ENCODE data around the gene SS18L1.

SS18L1 gene

DNA sequence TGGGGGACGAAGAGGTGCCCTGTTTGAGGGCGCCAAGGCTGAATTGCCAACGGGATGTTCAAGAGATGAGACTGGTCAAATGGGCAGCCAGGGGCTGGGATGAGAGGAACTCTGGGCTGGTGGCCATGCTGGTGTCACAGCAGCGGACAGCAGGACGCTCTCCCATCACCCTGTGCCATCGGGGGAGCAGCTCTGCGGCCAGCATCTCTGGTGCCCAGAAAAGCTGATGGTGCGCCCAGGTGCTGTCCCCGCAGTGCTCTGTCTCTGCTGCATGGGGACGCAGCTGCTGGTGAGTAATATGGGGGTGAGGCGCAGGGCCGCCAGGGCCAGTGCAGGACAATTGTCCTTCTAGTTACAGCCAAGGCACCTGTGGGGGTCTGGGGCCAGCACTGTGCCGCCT lies 81.5 kb downstream of the SS18L1 start:
- DNase-seq (ENCODE audit: low read depth) = no peak
- H3K4me3 ChIP-seq (ENCODE audit: control insufficient read depth, low read depth, low read length) = no peak overlapping the region
- TF ChIP-seq, protein P1, sequence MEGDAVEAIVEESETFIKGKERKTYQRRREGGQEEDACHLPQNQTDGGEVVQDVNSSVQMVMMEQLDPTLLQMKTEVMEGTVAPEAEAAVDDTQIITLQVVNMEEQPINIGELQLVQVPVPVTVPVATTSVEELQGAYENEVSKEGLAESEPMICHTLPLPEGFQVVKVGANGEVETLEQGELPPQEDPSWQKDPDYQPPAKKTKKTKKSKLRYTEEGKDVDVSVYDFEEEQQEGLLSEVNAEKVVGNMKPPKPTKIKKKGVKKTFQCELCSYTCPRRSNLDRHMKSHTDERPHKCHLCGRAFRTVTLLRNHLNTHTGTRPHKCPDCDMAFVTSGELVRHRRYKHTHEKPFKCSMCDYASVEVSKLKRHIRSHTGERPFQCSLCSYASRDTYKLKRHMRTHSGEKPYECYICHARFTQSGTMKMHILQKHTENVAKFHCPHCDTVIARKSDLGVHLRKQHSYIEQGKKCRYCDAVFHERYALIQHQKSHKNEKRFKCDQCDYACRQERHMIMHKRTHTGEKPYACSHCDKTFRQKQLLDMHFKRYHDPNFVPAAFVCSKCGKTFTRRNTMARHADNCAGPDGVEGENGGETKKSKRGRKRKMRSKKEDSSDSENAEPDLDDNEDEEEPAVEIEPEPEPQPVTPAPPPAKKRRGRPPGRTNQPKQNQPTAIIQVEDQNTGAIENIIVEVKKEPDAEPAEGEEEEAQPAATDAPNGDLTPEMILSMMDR (conservative IDR thresholded peaks at IDR 0.05; ENCODE audit: control insufficient read depth, insufficient read depth, low read depth, low read length) = no peak

DNA sequence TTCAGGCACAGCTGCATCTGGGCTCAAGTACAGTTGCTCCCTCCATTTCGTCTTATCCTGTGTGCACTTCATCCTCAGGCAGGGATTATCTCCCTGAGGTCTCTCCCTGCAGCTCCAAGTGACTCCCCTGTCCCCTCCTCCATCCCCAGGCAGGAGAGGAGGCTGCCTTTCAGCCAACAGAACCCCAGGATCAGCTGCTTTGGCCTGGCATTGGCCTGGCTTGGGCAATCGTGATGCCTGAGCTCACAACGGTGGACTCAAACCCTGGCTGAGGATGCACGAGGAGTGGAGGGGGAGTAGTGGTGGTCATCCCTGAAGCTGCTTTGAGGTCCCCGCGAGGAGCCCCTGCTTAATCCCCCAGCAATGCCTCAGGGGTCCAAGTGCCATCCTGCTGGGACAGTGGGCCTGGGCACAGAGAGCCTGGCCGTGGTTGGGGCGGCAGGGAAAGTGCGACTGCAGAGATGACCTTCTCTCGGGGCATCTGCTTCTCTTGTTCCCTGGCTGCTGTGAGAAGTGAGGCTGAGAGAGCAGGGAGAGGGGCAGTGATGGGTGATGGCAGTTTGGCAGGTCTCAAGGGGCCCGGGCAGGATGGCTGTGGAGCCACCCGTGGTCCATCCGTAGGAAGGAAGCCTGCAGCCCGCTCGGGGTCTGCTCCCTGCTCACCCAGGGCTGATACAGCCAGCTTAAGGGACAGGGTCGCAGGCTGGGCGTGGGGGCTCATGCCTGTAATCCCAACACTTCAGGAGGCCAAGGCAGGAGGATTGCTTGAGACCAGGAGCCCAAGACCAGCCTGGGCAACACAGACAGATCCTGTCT lies 82.5 kb downstream of the SS18L1 start:
- TF ChIP-seq, protein P1 (conservative IDR thresholded peaks at IDR 0.05; ENCODE audit: control insufficient read depth, insufficient read depth, low read depth, low read length) = no peak
- DNase-seq (ENCODE audit: low read depth) = no peak
- no peak overlapping the region for H3K4me3 ChIP-seq (ENCODE audit: control insufficient read depth, low read depth, low read length)

DNA sequence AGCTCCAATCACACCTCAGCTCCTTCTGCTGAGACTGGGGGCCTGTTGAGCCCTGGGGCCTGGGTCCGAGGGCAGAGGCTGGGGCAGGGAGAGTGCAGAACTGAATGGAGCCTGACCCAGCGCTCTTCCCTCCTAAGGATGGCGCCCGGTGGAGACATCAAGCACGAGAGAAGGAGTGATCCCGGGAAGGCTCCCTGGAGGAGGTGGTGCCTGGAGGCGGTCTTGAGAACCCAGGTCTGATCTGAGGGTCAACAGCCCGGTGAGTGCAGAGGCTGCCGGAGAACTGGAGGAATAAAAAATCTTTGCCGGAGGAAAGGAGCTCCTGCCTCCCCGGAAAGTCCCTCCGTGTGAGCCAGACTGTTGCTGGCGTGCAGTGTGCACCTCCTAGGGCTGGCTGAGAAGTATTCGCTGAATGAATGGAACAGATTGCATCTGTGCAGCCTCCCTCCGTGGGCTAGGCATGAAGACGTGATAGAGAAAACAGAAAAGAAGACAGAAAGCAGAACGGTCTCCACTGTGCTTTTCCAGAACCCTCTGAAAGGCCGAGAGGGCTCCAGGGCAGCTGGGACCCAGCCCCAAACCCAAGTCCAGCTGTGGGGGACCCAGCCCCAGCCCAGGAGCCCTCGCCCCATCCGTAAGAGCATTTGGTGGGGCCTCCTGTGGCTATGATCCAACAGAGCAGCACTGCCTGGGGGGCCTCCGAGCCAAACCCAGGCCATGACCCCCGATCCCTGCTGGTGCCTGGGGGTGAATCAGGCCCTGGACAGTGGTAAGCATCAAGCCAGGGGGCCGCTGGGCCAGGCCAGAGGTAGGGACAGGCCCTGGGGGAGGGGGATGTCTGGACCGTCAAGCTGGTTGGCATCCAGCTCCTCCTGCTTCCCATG lies 83.4 kb downstream of the SS18L1 start:
- H3K4me3 ChIP-seq (ENCODE audit: control insufficient read depth, low read depth, low read length) = no peak overlapping the region
- TF ChIP-seq, protein P1 (conservative IDR thresholded peaks at IDR 0.05; ENCODE audit: control insufficient read depth, insufficient read depth, low read depth, low read length) = no peak
- no peak for DNase-seq (ENCODE audit: low read depth)

DNA sequence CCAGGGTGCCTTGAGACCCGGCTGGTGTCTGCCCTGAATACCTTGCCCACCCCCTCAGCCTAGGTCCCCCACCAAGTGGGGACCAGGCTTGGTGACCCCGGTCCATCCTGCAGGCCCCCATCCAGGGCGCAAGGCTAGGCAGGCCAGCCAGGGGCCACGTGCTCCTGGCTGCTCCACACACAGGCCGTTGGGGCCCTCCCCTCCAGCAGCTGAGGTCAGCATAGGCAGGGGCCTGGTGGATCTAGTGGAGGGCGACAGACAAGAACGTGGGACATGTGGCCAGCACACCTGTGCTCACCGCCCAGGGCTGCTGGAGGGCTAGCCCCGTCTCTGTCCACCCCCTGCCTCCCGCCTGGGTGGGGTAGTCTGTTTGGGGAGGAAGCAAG lies 84.0 kb downstream of the SS18L1 start:
- DNase-seq (ENCODE audit: low read depth) = no peak
- no peak overlapping the region for H3K4me3 ChIP-seq (ENCODE audit: control insufficient read depth, low read depth, low read length)
- TF ChIP-seq, protein P1 (conservative IDR thresholded peaks at IDR 0.05; ENCODE audit: control insufficient read depth, insufficient read depth, low read depth, low read length) = no peak

DNA sequence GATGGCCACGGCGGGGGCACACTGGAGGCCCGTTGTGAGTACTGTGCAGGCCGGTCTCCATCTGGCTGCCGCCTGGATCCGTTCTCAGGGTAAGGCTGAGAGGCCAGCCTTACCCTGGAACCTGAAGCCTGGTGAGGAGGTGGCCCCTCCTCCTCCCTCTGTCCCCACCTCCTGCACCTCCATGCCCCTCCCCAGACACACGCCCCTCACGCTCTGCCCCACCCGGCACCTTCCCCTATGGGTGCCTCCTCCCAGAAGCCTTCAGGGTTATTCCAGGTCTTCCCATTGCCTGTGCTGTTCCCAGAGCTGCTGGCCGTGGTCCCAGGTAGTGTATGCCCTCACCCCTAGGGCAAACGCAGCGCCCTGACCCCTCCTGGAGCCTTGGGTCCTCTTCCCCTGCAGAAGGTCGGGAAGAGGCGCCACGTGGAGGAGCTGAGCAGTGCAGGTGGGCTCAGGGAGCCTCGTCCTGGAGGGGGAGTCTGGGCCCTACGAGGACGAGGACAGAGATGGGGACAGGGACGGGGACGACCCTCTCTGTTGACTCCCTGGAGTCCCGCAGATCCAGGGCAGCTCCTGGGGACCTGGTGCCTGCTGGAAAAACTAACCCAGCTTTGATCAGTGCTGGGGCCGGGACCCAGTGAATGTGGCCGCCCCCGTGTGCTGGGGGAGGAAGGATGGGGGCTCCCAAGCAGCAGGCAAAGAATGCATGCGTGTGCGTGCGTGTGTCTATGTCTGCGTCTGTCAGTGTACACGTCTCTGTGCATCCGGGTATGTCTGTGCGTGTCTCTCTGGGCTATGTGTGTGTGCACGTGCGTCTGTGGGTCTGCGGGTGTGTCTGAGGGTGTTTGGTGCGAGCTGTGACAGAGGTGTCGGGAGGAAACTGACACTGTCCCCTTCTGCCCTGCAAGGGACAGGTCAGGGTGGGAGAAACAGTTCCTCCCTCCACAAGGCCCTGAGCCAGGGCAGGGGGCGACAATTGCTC lies 84.7 kb downstream of the SS18L1 start:
- TF ChIP-seq, protein P1 (conservative IDR thresholded peaks at IDR 0.05; ENCODE audit: control insufficient read depth, insufficient read depth, low read depth, low read length) = no peak
- H3K4me3 ChIP-seq (ENCODE audit: control insufficient read depth, low read depth, low read length) = no peak overlapping the region
- DNase-seq (ENCODE audit: low read depth) = no peak

DNA sequence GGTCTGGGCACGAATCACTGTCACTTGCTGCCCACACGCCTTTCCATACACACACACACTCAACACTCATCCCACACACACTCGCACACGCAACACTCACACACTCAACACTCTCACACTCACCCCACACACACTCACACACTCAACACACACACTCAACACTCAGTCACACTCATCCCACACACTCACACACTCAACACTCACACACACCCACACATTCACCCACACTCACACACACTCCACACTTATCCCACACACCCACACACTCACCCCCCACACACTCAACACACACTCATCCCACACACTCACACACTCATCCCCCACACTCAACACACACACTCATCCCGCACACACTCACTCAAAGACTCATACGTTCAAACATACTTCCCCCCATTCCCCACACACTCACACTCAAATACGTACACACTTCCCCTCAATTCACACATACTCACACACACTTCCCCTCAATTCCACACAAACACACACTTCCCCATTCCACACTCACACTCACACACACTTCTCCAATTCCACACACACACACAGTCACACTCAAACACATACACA lies 85.5 kb downstream of the SS18L1 start:
- no peak for DNase-seq (ENCODE audit: low read depth)
- no peak overlapping the region for H3K4me3 ChIP-seq (ENCODE audit: control insufficient read depth, low read depth, low read length)
- TF ChIP-seq, protein P1 (conservative IDR thresholded peaks at IDR 0.05; ENCODE audit: control insufficient read depth, insufficient read depth, low read depth, low read length) = no peak

Measured in fibroblast of mammary gland (primary cell).